HG03342 (cell line): ENCODE data around the gene LPGAT1.
A peak's percentile ranks its signal among the peaks of the same experiment; 100 is the strongest.
"Not testable (repeated sequence)": the region's sequence is repeated elsewhere in the genome, so short reads cannot be mapped to it uniquely, and the experiment has no call there.

Source experiments
- ATAC-seq: cut with Tn5 transposase; IDR thresholded peaks from one replicate; pipeline ENCODE4 v1.9.1; 2021; ENCODE audit warnings: mild to moderate bottlenecking, moderate library complexity; ENCODE audit not compliant: unreplicated experiment

LPGAT1 gene

GRCh38 chr1:211830328-211831142 lies at the start of gene LPGAT1:
Gene LPGAT1 (minus strand): TSS chr1:211830763. CDS start chr1:211829296, 1,467 bp downstream.
- peak; percentile 65 for ATAC-seq

- no peak for ATAC-seq
Measured at GRCh38 chr1:211879475-211879874, 48.9 kb upstream of the LPGAT1 start.

- ATAC-seq, result no peak
Measured at GRCh38 chr1:211876851-211877590, 46.5 kb upstream of the LPGAT1 start.

- no peak for ATAC-seq
Measured at GRCh38 chr1:211875541-211875940, 45.0 kb upstream of the LPGAT1 start.

GRCh38 chr1:211874521-211875347 lies 44.2 kb upstream of the LPGAT1 start:
- ATAC-seq, result no peak

GRCh38 chr1:211873731-211874130 lies 43.2 kb upstream of the LPGAT1 start:
- ATAC-seq, result not testable (repeated sequence)

- no peak for ATAC-seq
Measured at GRCh38 chr1:211870156-211870555, 39.6 kb upstream of the LPGAT1 start.

GRCh38 chr1:211865180-211865579 lies 34.6 kb upstream of the LPGAT1 start:
- no peak for ATAC-seq

- no peak for ATAC-seq
Measured at GRCh38 chr1:211859405-211859804, 28.8 kb upstream of the LPGAT1 start.

- no peak for ATAC-seq
Measured at GRCh38 chr1:211851174-211851573, 20.6 kb upstream of the LPGAT1 start.

- ATAC-seq, result no peak
Measured at GRCh38 chr1:211843507-211844298, 13.1 kb upstream of the LPGAT1 start.

- no peak for ATAC-seq
Measured at GRCh38 chr1:211843018-211843417, 12.5 kb upstream of the LPGAT1 start.

- no peak for ATAC-seq
Measured at GRCh38 chr1:211842518-211842917, 12.0 kb upstream of the LPGAT1 start.

GRCh38 chr1:211839106-211839505 lies 8.5 kb upstream of the LPGAT1 start:
- no peak for ATAC-seq

- ATAC-seq, result no peak
Measured at GRCh38 chr1:211833174-211833820, 2.7 kb upstream of the LPGAT1 start.

GRCh38 chr1:211832661-211833060 lies 2.1 kb upstream of the LPGAT1 start:
- ATAC-seq, result no peak

- ATAC-seq, result no peak
Measured at GRCh38 chr1:211831558-211832323, 1.2 kb upstream of the LPGAT1 start.

- ATAC-seq, result no peak
Measured at GRCh38 chr1:211830055-211830327, 572 bp downstream of the LPGAT1 start.

GRCh38 chr1:211829343-211830054 lies 1.1 kb downstream of the LPGAT1 start:
- no peak for ATAC-seq
